CD4-positive, alpha-beta T cell treated with Interleukin-15 for 4 hours (primary cell): ENCODE data around the gene MYO1C.

Experiments
- DNase-seq: peaks from one replicate; pipeline ENCODE4 v3.0.0-alpha.2; 2020; ENCODE audit warnings: low spot score

The MYO1C gene

GRCh38 chr17:1506649-1507267 is 14.3 kb upstream of the MYO1C start:
- DNase-seq, result no peak

- DNase-seq, result no peak
Observed at GRCh38 chr17:1505586-1505985, 13.1 kb upstream of the MYO1C start.

GRCh38 chr17:1504866-1505265 is 12.4 kb upstream of the MYO1C start:
- no peak for DNase-seq

- DNase-seq, result no peak
Observed at GRCh38 chr17:1503699-1504098, 11.2 kb upstream of the MYO1C start.

- DNase-seq, result no peak
Observed at GRCh38 chr17:1498869-1499268, 6.4 kb upstream of the MYO1C start.

- DNase-seq, result no peak
Observed at GRCh38 chr17:1498233-1498632, 5.7 kb upstream of the MYO1C start.

- no peak for DNase-seq
Observed at GRCh38 chr17:1497831-1498230, 5.3 kb upstream of the MYO1C start.

- no peak for DNase-seq
Observed at GRCh38 chr17:1496869-1497268, 4.4 kb upstream of the MYO1C start.

- DNase-seq, result no peak
Observed at GRCh38 chr17:1495265-1495989, 2.9 kb upstream of the MYO1C start.

GRCh38 chr17:1494736-1495253 is 2.3 kb upstream of the MYO1C start:
- no peak for DNase-seq

GRCh38 chr17:1494203-1494602 is 1.7 kb upstream of the MYO1C start:
- no peak for DNase-seq

GRCh38 chr17:1493291-1493980 is 950 bp upstream of the MYO1C start:
- DNase-seq, result no peak

GRCh38 chr17:1491443-1492248 is 840 bp downstream of the MYO1C start:
- DNase-seq, result no peak

GRCh38 chr17:1490643-1491442 is 1.6 kb downstream of the MYO1C start:
- peak; percentile 48 for DNase-seq

GRCh38 chr17:1488826-1489270 is 3.6 kb downstream of the MYO1C start:
- no peak for DNase-seq

- peak; percentile 54 for DNase-seq
Observed at GRCh38 chr17:1487939-1488825, 4.3 kb downstream of the MYO1C start.

- peak; percentile 77 for DNase-seq
Observed at GRCh38 chr17:1486802-1487695, 5.4 kb downstream of the MYO1C start.

- peak; percentile 51 for DNase-seq
Observed at GRCh38 chr17:1485423-1486376, 6.8 kb downstream of the MYO1C start.
